ENCODE results near the gene GALR2. TPM values are rescaled to one million over a fixed set of nuclear protein-coding genes. Genes with fewer than 3 reads are reported as not detected.

GALR2 gene
- total RNA-seq, 2 experiments from 2014 or later: 2.2 to 3.1 TPM

DNA sequence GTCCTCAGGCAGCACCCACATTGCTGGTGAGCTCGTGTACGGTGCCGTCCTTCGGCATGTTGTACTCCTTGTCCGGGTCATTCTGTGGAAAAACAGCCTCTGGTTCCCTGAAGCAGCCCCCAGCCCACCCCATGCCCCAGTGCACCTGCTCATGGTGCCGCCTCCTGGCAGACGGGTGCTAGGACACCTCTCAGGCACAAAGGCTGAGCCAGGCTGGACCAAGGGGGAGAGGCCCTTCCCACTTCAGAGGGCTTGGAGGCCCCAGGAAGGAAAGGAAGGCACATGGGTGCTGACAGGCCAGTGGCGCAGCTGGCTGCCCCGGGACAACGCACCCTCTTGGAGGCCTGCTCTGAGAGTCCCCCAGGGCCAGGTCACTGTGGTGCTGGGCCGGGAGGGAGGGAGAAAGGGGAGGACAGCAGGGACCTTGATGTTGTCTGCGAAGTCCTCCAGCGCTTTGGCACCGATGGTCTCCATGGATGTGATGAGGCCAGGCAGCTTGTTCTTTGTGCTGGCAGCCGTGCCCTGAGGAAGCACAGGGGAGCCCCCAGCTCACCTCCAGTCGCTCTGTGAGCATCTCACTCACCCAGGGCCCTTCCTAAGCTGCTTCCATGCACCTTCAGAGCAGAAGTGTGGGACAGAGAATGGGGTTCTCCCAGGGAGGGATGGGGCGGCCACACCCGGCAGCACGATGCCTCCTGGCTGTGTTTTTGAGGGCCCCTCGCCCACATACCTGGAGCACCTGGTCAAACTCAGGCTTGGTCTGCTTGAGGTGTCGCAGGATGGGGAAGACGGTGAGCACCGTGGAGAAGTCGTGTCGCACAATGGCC is 13.7 kb downstream of the GALR2 start:
- CTCF ChIA-PET: interaction anchor here (1.3 kb wide), 1 partner anchor 191 kb away, joined by 3 read pairs; no protein-coding TSS in a partner anchor

DNA sequence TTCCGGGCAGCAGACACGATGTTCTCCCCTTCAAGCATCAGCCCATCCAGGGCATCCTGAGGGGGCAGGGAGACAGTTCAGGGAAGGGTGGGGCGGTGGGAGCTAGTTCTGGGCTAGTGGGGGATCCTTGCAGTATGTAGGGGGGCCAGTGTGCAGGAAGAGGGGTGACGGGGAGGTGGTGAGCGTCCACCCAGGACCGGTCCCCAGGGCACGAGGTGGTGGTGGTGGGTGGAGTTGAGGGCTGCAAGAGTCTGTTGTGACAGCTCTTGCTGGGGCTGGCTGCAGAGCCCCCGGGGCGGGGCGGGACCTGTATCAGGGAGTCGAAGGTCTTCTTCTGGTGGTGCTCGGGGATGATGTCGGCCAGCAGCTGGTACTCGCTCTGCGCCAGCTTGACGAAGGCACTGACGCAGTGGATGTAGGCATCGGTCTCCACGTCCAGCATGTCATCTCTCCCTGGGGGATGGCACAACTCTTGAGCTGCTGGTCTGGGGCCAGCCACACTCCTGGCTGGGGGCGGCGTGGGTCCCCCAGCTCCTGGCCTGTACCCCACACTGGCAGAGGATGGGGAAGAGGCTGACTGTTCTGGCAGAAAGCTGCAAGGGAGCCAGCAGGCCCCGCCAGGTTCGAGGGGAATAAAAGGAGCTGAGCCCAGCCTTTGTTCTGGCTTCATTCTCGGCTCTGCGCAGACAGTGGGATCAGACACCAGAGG is 14.4 kb downstream of the GALR2 start:
- CTCF ChIA-PET: interaction anchor here (1.3 kb wide), 1 partner anchor 191 kb away, joined by 3 read pairs; no protein-coding TSS in a partner anchor
- POLR2A ChIA-PET: interaction anchor here (0.6 kb wide), 1 partner anchor 431 kb away, joined by 10 read pairs; no protein-coding TSS in a partner anchor

More for the DNA sequence above, 13.7 kb downstream of the GALR2 start:
- POLR2A ChIA-PET: no interaction called here

DNA sequence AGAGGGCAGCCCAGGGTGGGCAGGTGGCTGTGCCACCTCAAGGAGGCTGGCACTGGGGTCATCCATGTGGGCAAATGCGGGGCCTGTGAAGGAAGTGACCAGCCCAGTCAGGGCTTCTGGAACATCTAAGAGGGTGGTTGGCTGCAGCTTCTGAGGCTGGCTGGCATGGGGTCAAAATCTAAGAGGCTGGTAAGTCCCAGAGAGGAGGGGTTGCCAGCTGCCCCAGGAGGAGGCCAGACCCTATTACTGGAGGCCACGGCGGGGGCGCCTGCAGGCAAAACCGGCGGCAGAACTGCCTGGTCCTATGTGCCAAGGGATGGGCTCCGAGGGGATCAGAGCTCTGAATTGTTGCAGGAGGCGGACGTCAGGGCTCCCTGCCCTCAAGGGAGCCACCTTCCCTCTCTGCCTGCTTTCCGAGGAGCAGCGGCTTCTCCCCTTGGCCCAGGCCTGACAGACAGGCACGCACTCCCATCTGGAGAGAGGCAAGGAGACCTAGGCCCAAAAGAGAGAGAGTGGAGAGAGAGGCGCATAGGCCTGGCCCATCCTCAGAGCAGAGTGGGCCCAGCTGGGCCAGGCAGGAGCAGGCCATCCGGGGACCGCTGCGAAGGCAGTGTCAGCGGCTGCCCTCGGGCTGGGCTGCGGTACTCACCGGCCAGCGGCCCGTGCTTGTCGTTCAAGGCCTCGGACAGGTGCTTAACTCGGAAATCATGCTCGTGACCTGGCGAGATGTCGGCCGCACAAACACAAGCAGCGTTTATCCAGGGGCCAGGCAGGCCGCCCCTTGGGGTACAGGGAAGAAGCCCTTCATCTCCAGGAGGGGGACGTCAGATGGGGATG is 15.3 kb downstream of the GALR2 start:
- ChIA-PET POLR2A (interaction anchor here (0.6 kb wide), 2 partner anchors 20 to 432 kb away, joined by 3 to 10 read pairs; no protein-coding TSS in a partner anchor), CTCF (interaction anchor here (1.4 kb wide), 1 partner anchor 31 kb away, joined by 3 read pairs; no protein-coding TSS in a partner anchor)

DNA sequence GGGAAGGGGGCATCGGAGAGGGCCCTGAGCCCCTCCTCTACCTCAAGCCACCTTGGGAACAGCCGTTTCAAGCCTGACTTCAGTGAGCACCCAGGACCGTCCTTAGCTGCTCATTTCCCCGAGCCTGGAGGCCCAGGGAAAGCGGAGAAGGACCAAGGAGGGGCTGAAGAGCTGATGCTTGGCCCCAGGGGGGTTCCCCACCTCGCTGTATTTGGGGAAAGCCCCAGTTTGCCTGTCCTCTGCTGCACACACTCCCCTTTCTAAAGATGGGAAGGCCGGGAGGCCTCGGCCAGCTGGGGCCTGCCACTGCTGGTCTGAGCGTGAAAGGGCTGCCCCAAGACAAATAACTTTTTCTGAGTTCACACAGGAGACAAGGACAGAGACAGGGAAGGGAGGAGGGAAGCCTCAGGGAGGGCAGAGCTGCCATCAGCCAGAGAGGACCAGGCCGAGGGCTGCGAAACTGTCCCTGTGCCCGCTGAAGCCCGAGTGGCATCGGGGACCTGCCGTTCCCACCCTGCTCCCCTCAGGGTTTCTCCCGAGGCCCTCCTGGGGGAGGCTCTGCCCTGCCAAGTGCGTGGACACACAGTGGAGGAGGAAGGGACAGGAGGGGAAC is 16.0 kb downstream of the GALR2 start:
- CTCF ChIA-PET: interaction anchor here (1.4 kb wide), 1 partner anchor 31 kb away, joined by 3 read pairs; no protein-coding TSS in a partner anchor

DNA sequence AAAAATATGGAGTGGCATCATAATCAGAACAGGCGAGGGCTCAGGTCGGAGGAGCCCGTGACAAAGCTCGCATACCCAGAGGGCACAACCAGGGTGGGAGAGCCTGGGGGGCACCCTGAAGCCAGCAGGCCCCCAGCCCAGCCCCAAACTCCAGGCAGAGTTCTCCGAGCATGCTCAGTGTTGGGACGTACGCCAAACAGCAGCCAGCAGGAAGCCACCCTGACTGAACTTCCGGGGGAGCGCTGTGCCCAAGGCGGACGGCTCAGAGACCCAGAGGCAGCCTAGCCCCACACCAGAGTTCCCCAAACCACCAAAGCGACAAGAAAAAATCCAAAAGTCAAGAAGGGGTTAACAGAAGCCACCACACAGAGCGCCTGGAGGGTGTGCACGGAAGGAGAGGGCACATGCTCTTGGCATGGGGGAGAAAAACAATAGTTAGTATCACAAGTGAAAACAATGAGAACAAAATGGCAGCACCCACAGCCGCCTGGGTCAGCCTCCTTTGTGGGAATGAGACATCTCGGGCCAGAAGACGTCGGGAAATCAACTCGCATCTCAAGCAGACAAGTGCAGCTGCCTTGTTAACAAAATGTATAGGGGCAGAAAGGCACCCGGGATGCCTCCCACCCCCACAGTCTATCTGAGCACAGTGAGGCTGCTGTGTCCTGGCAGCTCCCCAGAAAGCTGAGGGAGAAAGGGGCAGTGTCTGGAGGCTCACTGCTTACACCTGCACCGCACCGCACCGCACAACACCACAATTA is 17.1 kb downstream of the GALR2 start:
- CTCF ChIA-PET: interaction anchor here (0.7 to 1.8 kb wide), 5 partner anchors 20 to 188 kb away, joined by 3 to 6 read pairs (median 3); no protein-coding TSS in a partner anchor
- POLR2A ChIA-PET: no interaction called here

More for the DNA sequence above, 16.0 kb downstream of the GALR2 start:
- POLR2A ChIA-PET: interaction anchor here (0.6 kb wide), 1 partner anchor 20 kb away, joined by 3 read pairs; no protein-coding TSS in a partner anchor

DNA sequence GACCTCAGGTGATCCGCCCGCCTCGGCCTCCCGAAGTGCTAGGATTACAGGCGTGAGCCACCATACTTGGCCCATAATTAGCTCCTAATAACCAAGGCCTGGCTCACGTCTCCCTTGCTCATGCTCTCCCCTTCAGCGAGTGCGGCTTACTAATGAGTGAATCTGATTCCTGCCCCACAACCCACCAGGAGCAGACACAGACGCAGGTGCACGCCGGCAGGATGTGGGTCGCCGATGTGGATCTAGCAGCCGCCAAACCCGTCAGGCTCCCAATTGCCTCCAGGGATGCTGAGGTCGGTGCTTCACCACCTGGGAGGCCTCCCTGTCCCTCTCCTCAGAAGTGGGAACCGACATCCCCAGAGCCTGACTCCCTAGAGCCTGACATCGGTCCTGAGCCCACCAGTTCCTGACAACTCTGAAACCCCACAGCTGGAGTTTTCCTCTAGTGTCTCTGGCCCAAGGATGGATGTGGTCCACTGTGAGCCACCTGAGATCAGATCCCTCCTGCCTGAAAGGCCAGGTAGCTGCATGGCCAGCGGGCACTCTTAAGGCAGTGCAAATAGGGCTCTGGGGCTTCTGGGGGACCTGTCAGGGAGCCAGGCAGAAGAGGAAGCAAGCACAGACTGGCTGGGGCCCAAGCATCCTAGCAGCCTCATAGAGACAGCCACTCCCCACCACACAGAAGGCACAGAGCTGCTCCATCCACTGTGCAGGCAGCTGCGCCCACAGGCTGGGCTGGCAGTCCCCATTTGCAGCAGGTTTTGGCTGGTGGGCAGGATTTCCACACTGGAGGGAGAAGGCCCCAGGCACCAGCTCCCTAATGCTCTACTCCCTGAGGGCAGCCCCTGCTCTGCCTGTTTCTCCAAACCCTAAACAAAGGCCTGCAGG is 18.2 kb downstream of the GALR2 start:
- ChIA-PET CTCF (interaction anchor here (0.6 to 1.8 kb wide), 5 partner anchors 17 to 187 kb away, joined by 3 to 6 read pairs (median 3); no protein-coding TSS in a partner anchor), POLR2A (interaction anchor here (1.3 kb wide), 1 partner anchor 177 kb away, joined by 3 read pairs; no protein-coding TSS in a partner anchor)

DNA sequence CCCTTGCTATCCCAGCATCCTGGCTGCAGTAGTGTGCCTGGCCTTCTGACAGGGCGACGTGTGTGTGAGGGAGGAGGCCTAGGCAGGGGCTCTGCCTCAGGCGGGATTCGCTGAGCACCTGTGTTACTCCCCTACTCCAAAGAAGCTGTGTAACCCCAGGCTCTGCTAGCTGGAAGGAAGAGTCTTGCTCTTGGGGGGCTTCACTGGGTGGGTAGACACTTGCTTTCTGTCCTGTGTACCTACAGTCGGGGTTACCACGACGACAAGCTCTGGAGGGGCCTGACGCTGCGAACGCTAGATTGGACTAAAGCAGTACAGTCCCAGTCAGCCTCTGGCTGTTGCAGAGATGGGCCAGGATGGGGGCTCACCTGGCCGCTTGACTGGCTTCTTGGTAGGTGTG is 19.5 kb downstream of the GALR2 start:
- CTCF ChIA-PET: interaction anchor here (1.8 kb wide), 1 partner anchor 185 kb away, joined by 6 read pairs; no protein-coding TSS in a partner anchor
- POLR2A ChIA-PET: no interaction called here

DNA sequence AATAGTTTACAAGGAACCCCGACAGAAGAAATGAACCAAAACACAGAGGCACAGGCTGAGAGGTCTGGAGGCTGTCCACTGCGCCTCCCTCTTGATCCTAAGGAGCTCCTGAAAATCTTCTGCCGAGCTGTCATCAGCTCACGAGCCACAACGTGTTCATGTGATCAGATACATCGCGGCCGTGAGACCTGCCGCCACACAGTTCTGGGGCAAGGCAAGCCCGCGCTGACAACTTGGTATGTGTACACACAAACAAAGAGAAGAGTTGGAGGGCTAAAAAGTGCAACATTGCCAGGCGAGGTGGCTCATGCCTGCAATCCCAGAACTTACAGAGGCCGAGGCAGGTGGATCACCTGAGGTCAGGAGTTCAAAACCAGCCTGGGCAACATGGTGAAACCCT is 21.4 kb downstream of the GALR2 start:
- CTCF ChIA-PET: interaction anchor here (1.2 kb wide), 1 partner anchor 184 kb away, joined by 3 read pairs; no protein-coding TSS in a partner anchor
- POLR2A ChIA-PET: no interaction called here

DNA sequence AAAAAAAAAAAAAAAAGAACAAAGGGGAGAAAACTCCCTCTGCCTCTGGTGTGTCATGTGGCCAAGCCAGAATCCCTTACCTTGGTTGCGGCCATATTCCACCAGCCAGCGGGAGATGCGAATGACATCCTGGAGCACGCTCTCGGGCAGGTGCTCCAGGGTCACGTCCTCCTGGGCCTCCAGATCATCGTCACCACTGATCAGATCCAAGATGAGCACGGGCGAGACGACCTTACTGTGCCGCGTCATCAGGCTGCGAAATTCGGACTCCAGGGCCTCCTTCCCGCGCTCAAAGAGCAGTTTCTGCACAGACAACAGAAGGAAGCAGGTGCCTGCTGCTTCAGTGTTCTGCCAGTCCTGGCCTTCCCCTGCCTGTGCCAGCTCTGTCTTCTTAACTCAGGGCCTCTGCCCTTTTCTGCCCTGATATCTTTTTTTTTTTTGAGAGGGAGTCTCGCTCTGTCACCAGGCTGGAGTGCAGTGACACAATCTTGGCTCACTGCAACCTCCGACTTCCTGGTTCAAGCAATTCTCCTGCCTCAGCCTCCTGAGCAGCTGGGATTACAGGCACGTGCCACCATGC is 23.2 kb downstream of the GALR2 start:
- POLR2A ChIA-PET: interaction anchor here (0.7 kb wide), 1 partner anchor 240 kb away, joined by 6 read pairs; no protein-coding TSS in a partner anchor
- CTCF ChIA-PET: no interaction called here

DNA sequence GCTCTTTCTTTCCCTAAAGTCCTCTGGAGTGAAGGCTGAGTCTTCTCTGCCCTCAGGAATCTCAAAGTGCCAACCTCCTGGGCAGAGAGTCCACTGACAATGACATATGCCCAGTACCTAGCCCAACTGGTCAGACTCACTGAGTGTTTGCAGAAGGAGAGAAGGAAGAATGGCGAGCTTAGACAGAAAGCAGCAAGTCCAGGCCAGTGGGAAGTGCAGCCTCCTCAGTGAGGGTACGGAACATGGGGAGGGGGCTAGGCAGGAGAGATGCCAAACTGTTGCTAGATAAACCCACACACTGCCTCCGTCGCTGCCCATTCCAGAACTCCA is 28.3 kb downstream of the GALR2 start:
- POLR2A ChIA-PET: interaction anchor here (1.0 to 2.0 kb wide), 4 partner anchors 31 to 172 kb away, joined by 4 to 8 read pairs (median 5); partner anchors contain the start of gene SRP68
- CTCF ChIA-PET: interaction anchor here (0.9 to 3.8 kb wide), 5 partner anchors 18 to 282 kb away, joined by 4 to 27 read pairs (median 13); partner anchors contain the start of gene SPHK1

DNA sequence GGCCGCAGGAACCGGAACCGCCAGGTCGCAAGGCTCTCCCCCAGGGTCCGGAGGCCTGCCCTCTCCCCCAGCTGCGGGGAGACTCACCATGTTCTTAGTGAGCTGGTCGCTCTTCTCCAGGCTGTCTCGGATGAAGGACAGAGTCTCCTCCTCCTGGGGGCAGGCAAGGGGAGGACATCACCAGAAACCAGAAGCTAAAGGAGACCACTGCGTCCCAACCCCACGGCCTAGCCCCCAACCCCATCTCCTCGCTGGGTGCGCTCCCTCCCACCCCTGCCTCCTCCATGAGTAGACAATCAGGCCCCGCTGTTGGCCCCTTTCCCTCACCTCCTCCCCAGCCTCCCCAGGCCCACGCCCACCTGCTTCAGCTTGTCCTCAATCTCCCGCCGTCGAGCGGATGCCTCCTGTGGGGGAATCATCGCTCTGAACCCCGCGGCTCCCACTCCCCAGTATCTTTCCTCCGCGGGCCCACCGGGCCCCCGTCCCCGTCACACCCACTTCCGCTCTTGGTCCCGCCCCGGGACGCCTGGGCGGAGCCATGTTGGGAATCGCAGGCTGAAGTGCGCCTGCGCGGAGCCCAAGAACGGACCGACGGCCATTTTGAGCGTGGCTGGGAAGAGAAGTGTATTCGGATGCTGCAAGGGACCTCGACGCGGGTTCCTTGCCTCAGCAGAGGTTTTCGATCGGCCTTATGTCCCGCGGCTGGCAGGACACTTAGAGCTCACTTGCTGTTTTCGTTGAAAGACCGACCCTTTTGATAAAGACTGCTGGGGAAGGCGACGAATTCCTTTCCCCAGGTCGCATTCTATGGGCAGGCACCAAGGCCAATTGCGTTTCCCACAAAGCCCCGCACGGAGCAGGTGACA is 28.9 kb downstream of the GALR2 start, which contains the start of gene EXOC7:
Gene EXOC7, minus strand, starts transcription at position 514 of the 866 bp plus-strand sequence. Its CDS starts 95 bp downstream, at position 419.
- ChIA-PET POLR2A (interaction anchor here (0.7 to 2.0 kb wide), 7 partner anchors 32 to 250 kb away, joined by 3 to 8 read pairs (median 4); partner anchors contain the start of genes PRPSAP1 and SRP68), CTCF (interaction anchor here (0.6 to 3.8 kb wide), 7 partner anchors 17 to 333 kb away, joined by 3 to 27 read pairs (median 4); partner anchors contain the start of gene SPHK1)

DNA sequence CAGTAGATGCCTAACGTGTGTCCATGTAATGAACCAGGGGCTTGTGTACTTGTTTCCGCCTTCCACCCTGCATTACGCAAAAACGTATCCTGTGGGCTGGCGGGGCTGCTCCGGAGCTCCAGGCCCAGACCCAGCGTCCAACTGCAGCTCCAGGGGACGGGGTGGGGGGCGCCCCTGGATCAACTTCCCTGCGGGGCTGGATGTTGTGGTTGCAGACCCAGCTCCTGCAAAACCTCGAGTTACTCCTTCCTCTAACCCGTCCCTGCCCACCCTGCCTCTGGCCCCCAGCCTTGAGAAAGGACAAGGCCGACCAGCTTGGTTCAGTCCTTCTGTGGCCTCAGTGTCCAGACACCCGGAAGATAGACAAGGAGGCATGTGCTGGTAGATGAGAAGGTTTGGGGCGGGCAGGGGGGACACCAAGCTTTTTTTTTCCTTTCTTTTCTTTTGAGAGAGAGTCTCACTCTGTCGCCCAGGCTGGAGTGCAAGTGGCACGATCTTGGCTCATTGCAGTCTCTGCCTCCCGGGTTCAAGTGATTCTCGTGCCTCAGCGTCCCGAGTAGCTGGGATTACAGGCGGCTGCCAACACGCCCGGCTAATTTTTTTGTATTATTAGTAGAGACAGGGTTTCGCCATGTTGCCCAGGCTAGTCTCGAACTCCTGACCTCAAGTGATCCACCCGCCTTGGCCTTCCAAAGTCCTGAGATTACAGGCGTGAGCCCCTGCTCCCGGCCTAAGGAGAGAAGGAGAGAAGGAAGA is 29.7 kb downstream of the GALR2 start:
- ChIA-PET CTCF (interaction anchor here (0.6 to 3.8 kb wide), 6 partner anchors 16 to 334 kb away, joined by 3 to 27 read pairs (median 8); partner anchors contain the start of gene SPHK1), POLR2A (interaction anchor here (1.0 to 2.0 kb wide), 5 partner anchors 32 to 249 kb away, joined by 3 to 8 read pairs (median 4); partner anchors contain the start of genes PRPSAP1 and SRP68)

DNA sequence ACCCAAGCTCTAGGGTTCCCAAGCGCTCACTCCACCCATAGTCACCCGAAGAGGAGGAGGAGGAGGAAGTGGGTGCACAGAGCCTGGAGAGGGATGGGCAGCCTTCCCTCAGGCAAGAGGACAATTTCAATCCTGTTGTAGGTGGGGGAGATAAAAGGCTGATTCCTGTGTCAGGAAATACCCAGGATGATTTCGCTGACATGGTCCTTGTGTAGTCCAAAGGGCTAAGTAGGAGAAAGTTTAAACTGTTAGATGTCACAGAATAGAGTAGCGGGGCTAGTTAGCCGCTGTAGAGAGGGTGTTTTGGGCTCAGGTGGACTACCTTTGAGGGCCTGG is 30.3 kb downstream of the GALR2 start:
- ChIA-PET POLR2A (interaction anchor here (1.1 kb wide), 1 partner anchor 33 kb away, joined by 5 read pairs; the partner anchor contains the start of gene SRP68), CTCF (interaction anchor here (2.4 to 3.8 kb wide), 3 partner anchors 16 to 174 kb away, joined by 13 to 27 read pairs (median 13); no protein-coding TSS in a partner anchor)

DNA sequence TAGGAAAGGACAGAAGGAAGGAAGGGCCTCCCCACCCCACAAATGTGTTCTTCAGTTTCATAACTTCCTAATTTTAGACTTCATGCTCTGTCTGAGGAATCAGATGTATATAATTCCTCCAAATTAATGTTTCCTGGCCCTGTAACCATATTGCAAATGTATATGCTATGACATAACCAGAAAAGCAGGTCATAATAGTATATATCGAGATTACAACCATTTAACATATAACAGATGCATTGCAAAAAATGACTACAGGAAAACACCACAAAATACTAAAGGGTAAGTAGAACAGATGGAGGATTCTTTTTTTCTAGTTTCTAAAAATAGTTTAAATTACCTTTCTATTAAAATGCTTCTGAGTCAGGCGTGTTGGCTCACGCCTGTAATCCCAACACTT is 32.1 kb downstream of the GALR2 start:
- ChIA-PET POLR2A (interaction anchor here (0.7 kb wide), 1 partner anchor 233 kb away, joined by 8 read pairs; no protein-coding TSS in a partner anchor), CTCF (interaction anchor here (1.1 to 3.8 kb wide), 4 partner anchors 16 to 173 kb away, joined by 3 to 27 read pairs (median 4); no protein-coding TSS in a partner anchor)
